Stimulated activated CD8-positive, alpha-beta memory T cell treated with anti-CD3 and anti-CD28 coated beads, Interleukin-15, amount 100 ng/mL, for 24 hours (primary cell): ENCODE results near the gene RIOK1.
"Not testable (repeated sequence)": the region's sequence is repeated elsewhere in the genome, so short reads cannot be mapped to it uniquely, and the experiment has no call there.

Experiments used
- DNase-seq: peaks from one replicate; pipeline ENCODE4 v3.0.0-alpha.2; 2020; ENCODE audit warnings: low read depth

The RIOK1 gene

GRCh38 chr6:7441048-7441775 is 51.6 kb downstream of the RIOK1 start:
- no peak for DNase-seq

GRCh38 chr6:7442467-7442866 is 52.9 kb downstream of the RIOK1 start:
- DNase-seq, result no peak

GRCh38 chr6:7445101-7445500 is 55.5 kb downstream of the RIOK1 start:
- DNase-seq, result no peak

DNA sequence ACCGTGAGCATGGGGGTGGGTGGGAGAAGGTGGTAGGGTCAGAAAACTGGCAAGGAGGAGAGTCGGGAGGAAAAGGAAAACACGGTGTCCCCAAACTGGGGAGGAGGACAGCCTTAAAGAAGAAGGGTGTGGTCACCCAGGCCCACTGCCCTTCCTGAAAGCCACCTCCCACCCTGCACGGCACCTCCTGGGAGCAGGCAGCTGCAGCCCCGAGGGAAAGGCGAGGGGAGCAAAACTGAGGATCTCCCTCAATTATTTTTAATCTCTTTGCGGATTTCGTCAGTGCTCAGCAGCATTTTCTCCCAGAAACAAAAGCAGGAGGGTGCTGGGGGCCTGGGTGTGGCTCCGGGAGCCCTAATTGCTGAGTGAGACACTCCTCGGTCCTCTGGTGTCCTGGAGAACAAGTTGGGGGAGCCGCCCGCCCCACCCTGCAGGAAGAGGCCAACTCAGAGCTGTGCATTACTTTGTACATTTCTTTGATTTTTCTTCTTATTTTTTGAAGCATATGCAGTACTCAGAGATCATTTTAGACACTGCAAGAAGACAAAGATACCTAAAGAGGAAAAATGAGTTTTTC is 56.4 kb downstream of the RIOK1 start:
- DNase-seq, result no peak

DNA sequence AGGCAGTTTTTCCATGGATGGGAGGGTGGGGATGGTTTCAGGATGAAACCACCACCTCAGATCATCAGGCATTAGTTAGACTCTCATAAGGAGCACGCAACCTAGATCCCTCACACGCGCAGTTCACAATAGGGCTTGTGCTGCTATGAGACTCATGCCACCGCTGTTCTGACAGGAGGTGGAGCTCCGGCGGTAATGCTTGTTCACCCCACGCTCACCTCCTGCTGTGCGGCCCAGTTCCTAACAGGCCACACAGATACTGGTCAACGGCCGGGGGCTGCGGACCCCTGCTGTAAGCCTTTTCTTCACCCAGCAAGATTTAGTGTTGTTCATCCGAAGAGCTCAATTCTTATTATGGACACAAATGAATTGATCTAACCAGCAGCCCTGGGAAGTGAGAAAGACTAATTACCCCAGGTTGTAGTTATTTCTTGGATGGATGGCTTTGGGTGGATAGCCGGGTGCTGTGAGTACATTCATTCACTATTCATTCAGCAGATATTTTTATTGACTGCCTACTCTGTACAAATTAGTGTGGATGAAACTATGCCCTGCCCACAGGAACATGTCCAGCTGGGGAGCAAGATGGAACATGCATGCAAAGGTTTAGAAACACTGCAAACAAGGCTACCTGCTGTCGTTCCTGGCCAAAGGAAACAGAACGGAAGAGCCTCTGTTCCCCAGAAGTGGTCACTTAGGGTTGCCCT is 57.2 kb downstream of the RIOK1 start:
- DNase-seq, result no peak

DNA sequence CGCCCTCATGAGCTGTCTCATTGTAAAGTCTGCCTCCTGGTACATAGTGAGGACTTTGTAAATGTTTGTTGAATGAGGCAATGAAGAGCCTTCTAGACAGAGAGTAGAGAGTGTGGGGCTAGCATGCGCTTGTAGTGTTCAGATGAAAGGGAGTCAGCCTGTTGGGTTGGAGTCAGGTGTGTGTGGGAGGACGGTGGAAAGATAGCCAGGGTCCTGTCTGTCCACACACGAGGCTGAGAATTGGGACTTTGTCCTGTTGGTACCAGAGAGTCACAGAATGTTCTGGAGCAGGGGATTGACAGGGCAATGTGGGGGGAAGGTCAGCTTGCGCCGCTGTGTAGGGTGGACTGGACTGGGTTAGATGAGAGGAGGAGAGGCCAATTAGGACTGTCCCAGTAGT is 58.6 kb downstream of the RIOK1 start:
- no peak for DNase-seq

DNA sequence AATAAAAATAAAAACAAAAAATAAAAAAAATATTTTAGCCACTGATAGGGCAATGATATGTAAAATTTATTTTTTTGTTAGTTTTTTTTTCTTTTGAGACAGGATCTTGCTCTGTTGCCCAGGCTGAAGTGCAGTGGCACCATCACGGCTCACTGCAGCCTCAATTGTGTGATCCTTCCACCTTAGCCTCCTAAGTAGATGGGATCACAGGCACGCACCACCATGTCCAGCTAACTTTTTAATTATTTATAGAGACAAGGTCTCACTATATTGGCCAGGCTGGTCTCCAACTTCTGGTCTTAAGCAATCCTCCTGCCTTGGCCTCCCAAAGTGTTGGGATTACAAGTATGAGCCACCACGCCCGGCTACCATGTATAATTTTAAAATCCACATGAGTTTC is 59.4 kb downstream of the RIOK1 start:
- no peak for DNase-seq

DNA sequence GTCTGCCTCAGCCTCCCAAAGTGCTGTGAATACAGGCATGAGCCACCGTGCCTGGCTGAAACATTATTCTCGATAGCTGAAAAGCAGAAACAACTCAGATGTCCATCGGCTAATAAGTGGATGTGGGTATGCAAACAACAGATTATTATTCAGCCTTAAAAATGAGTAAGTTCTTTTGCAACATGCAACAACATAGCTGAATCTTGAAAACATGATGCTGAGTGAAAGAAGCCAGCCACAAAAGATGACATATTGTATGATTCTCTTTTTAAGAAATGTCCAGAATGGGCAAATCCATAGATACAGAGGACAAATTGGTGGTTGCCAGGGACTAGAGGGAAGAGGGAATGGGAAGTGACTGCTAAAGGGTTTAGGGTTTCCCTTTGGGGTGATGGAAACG is 61.7 kb downstream of the RIOK1 start:
- no peak for DNase-seq

GRCh38 chr6:7452898-7453297 is 63.3 kb downstream of the RIOK1 start:
- DNase-seq, result no peak

DNA sequence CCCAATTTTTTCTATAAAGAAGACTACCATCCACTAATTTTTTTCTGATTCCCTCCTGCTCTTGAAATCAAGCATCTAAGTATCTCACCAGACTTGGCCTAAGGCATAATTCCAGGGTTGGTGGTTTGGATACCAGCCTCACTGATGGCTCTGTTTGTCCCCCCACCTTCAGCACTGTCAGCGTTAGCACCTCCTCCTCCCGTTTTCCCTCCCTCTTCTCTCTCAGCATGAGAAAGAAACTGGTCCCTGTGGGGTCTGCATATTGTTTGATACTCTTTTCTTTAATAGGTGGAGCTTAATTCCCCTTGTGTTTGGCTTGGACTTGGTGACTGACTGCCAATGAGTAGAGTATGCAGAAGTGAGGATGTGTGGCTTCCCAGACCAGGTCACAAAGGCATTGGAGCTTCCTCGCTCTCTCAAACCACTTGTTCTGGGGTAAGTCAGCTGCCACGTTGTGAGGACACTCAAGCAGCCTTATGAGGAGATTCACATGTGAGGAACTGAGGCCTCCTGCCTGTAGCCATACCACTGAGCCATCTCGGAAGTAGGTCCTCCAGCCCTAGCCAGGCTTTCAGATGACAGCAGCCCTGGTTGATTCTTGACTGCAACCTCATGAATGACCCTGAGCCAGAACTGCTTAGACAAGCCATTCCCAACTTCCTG is 65.2 kb downstream of the RIOK1 start:
- DNase-seq, result no peak

GRCh38 chr6:7456302-7456701 is 66.7 kb downstream of the RIOK1 start:
- not testable (repeated sequence) for DNase-seq

DNA sequence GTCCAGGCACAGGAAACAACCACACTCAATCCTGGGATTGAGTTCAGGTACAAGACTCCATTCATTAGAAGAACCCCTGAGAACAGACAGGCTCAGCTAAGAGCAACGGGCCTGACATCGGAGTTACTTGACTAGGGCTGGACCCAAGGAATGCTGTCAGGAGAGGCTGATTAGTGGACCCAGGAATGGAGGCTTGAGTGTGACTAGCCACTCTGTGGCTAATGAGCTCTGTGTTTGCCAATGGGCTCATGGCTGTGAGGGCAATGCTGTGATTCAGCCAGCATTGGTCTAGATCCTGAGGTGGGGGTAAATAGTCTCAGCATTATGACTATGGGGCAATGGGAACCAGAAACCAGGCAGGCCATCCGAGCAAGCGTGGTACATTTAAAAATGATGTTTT is 71.8 kb downstream of the RIOK1 start:
- DNase-seq, result no peak

GRCh38 chr6:7463785-7464184 is 74.2 kb downstream of the RIOK1 start:
- DNase-seq, result no peak

DNA sequence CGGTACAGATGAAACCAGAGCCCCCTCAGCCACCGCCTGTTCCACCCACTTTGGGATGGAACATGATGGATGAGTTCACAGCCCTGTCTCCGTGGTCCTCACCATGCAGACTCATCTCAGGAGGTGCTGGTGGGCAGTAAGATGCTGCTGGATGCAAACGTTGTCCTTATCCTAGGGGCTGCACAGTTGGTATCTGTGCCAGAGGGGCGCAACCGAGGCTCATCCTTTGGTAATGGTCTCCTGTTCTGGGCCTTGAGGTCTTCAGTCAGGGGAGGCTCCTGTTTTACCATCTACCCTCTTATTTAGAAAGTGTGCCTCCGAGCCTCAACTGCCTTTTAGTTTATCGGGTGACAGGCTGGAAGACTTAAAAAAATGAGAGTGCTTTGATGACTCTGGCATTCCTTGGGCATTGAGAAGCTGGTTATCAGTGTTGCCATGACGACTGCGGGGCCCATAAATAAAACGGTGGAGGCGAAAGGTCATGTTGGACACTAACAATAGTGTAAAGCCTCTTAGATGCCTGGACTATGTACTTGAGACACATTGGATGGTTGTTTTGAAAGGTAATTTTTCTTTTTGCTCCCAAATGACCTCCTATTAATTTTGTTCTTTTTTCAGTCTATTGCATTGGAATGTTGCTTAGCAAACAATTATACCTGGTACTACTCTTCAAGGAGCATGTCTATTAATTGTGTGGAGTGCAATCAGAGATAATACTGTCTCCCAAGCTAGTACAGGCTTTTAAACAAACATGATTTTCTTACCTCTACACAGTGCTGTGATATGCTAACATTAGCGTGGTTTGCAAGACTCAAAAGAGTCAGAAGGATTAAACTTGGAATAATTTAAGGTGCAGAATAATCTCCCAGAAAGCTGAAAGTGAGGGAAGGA is 77.6 kb downstream of the RIOK1 start:
- DNase-seq, result no peak
